H1 (cell line): ENCODE data around the gene LTF. TPM values are rescaled to one million over a fixed set of nuclear protein-coding genes. Genes with fewer than 3 reads are reported as not detected.
"Not testable (repeated sequence)": the region's sequence is repeated elsewhere in the genome, so short reads cannot be mapped to it uniquely, and the experiment has no call there.

Experiments
- CTCF ChIA-PET: fragments of 300-600 bp; sonication (Branson Sonifier 250); formaldehyde crosslinking; loops from one replicate; lab custom pipeline; 2021; ENCODE audit not compliant: partially characterized antibody; lab: Charles Lee
- POLR2A ChIA-PET: fragments of 300-600 bp; sonication (Branson Sonifier 250); formaldehyde crosslinking; loops from one replicate; lab custom pipeline; 2021; ENCODE audit warnings: inconsistent platforms; ENCODE audit not compliant: partially characterized antibody; lab: Charles Lee
- DNase-seq, 2 experiments: peaks; one replicate each; pipeline versions ENCODE4 v3.0.0 to v3.0.0-alpha.2; 2010 to 2022; ENCODE audit warnings: low spot score in 2 of 2, low read depth in 1 of 2, mixed read lengths in 1 of 2
- FAIRE-seq: peaks from 2 replicates; lab custom pipeline; 2011; peaks lifted over from hg19 to GRCh38; lab: Jason Lieb, UNC
- H2AFZ ChIP-seq: 2 replicates; pipeline ENCODE4 v1.8.1; 2012; ENCODE audit warnings: low read length, inconsistent platforms
- H2AK5ac ChIP-seq: 2 replicates; pipeline ENCODE4 v1.6.1; 2013; ENCODE audit warnings: low read depth, low read length
- H2BK120ac ChIP-seq: replicated peaks from 2 replicates; pipeline ENCODE3; 2013; ENCODE audit warnings: low read depth, low read length, inconsistent platforms
- H2BK12ac ChIP-seq: 2 replicates; pipeline ENCODE4 v1.6.1; 2013; ENCODE audit warnings: low read depth, low read length
- H2BK15ac ChIP-seq: 2 replicates; pipeline ENCODE4 v1.6.1; 2013; ENCODE audit warnings: low read length
- H2BK20ac ChIP-seq: 2 replicates; pipeline ENCODE4 v1.6.1; 2013; ENCODE audit warnings: low read length
- H2BK5ac ChIP-seq: 2 replicates; pipeline ENCODE4 v1.6.1; 2013; ENCODE audit warnings: low read depth, low read length
- H3K14ac ChIP-seq: 2 replicates; pipeline ENCODE4 v1.6.1; 2013; ENCODE audit warnings: inconsistent platforms; ENCODE audit not compliant: insufficient read length
- H3K18ac ChIP-seq: 2 replicates; pipeline ENCODE4 v1.6.1; 2013; ENCODE audit warnings: low read length; ENCODE audit errors: extremely low read depth
- H3K23ac ChIP-seq: 2 replicates; pipeline ENCODE4 v1.6.1; 2013; ENCODE audit warnings: inconsistent platforms; ENCODE audit not compliant: insufficient read length
- H3K23me2 ChIP-seq: 2 replicates; pipeline ENCODE4 v1.6.1; 2013; ENCODE audit warnings: low read depth, low read length
- H3K27ac ChIP-seq: 2 replicates; pipeline ENCODE4 v1.6.1; 2011; ENCODE audit warnings: low read depth, low read length, inconsistent platforms
- H3K27me3 ChIP-seq, 4 experiments: replicated peaks in 1 of 4; 1 replicate in 1 of 4; 2 replicates in 3 of 4; pipeline versions ENCODE4 v1.6.1 to v1.8.1; 2011 to 2013; ENCODE audit warnings: low read length in 3 of 4, mild to moderate bottlenecking in 3 of 4, inconsistent platforms in 2 of 4, mixed read lengths in 2 of 4, moderate library complexity in 1 of 4; ENCODE audit not compliant: control insufficient read depth in 3 of 4, insufficient read depth in 3 of 4; ENCODE audit errors: extremely low read depth in 1 of 4
- H3K36me3 ChIP-seq, 4 experiments: 2 replicates each; pipeline versions ENCODE4 v1.6.1 to v1.8.1; 2011 to 2013; ENCODE audit warnings: mild to moderate bottlenecking in 4 of 4, low read length in 3 of 4, moderate library complexity in 2 of 4, control low read depth in 1 of 4, inconsistent platforms in 1 of 4; ENCODE audit not compliant: insufficient read depth in 4 of 4, control insufficient read depth in 2 of 4
- H3K4ac ChIP-seq: replicated peaks from 2 replicates; pipeline ENCODE3; 2013; ENCODE audit warnings: low read length, low read depth, mixed read lengths, inconsistent platforms; ENCODE audit not compliant: insufficient read length
- H3K4me1 ChIP-seq, 4 experiments: replicated peaks in 1 of 4; 1 replicate in 1 of 4; 2 replicates in 3 of 4; pipeline versions ENCODE4 v1.6.1 to v1.8.1; 2011 to 2013; ENCODE audit warnings: low read length in 3 of 4, inconsistent platforms in 2 of 4, mixed read lengths in 1 of 4; ENCODE audit not compliant: insufficient read depth in 4 of 4, control insufficient read depth in 3 of 4
- H3K4me2 ChIP-seq, 2 experiments: 2 replicates each; pipeline versions ENCODE4 v1.6.1 to v1.8.1; 2011 to 2013; ENCODE audit warnings: low read depth in 2 of 2, low read length in 2 of 2, control low read depth in 1 of 2, inconsistent platforms in 1 of 2, mild to moderate bottlenecking in 1 of 2; ENCODE audit not compliant: insufficient read depth in 1 of 2
- H3K4me3 ChIP-seq, 4 experiments: fragments of 200-600, 300-600 bp in 1 of 4; sonication (generic), shearing (Covaris generic), sonication (Bioruptor Twin) in 1 of 4; 2 replicates each; pipeline versions ENCODE4 v1.5.1 to v1.8.1; 2011 to 2016; ENCODE audit warnings: low read length in 4 of 4, low read depth in 3 of 4, control low read depth in 2 of 4, inconsistent platforms in 2 of 4, mild to moderate bottlenecking in 2 of 4, mixed read lengths in 1 of 4, moderate library complexity in 1 of 4; ENCODE audit not compliant: insufficient read depth in 2 of 4; ENCODE audit errors: extremely low read depth in 1 of 4
- H3K56ac ChIP-seq: replicated peaks from 2 replicates; pipeline ENCODE3; 2013; ENCODE audit warnings: low read depth, mild to moderate bottlenecking, mixed read lengths, low read length, inconsistent platforms; ENCODE audit not compliant: insufficient read length
- H3K79me1 ChIP-seq: 2 replicates; pipeline ENCODE4 v1.6.1; 2013; ENCODE audit warnings: low read depth, low read length, control low read depth
- H3K79me2 ChIP-seq, 2 experiments: 2 replicates each; pipeline versions ENCODE4 v1.6.1 to v1.8.1; 2012 to 2013; ENCODE audit warnings: low read length in 2 of 2, mild to moderate bottlenecking in 2 of 2, inconsistent platforms in 1 of 2; ENCODE audit not compliant: insufficient read depth in 2 of 2, control insufficient read depth in 1 of 2
- H3K9ac ChIP-seq, 4 experiments: replicated peaks in 1 of 4; 1 replicate in 1 of 4; 2 replicates in 3 of 4; pipeline versions ENCODE4 v1.6.1 to v1.8.1; 2011 to 2013; ENCODE audit warnings: low read depth in 3 of 4, low read length in 3 of 4, control low read depth in 2 of 4, mild to moderate bottlenecking in 2 of 4, moderate library complexity in 2 of 4, inconsistent platforms in 1 of 4; ENCODE audit errors: extremely low read depth in 1 of 4
- H3K9me3 ChIP-seq, 2 experiments: 2 replicates each; pipeline versions ENCODE4 v1.6.1 to v1.8.1; 2012 to 2013; ENCODE audit warnings: mild to moderate bottlenecking in 2 of 2, moderate library complexity in 2 of 2, control low read depth in 1 of 2, inconsistent platforms in 1 of 2, low read depth in 1 of 2, low read length in 1 of 2, mixed read lengths in 1 of 2; ENCODE audit not compliant: insufficient read depth in 2 of 2
- H4K20me1 ChIP-seq, 2 experiments: replicated peaks in 1 of 2; 2 replicates each; pipeline versions ENCODE3 to v1.8.1; 2011 to 2013; ENCODE audit warnings: inconsistent platforms in 2 of 2, low read length in 2 of 2, mild to moderate bottlenecking in 1 of 2; ENCODE audit not compliant: insufficient read depth in 2 of 2, control insufficient read depth in 1 of 2
- H4K5ac ChIP-seq: 2 replicates; pipeline ENCODE4 v1.6.1; 2013; ENCODE audit warnings: low read length, low read depth, mixed read lengths, inconsistent platforms; ENCODE audit not compliant: insufficient read length
- H4K8ac ChIP-seq: 2 replicates; pipeline ENCODE4 v1.8.0; 2013; ENCODE audit warnings: mild to moderate bottlenecking, moderate library complexity, low read length, inconsistent platforms; ENCODE audit not compliant: insufficient read depth; ENCODE audit errors: extremely low read depth
- H4K91ac ChIP-seq: replicated peaks from 2 replicates; pipeline ENCODE3; 2013; ENCODE audit warnings: low read length, mixed read lengths, inconsistent platforms; ENCODE audit not compliant: insufficient read length
- RAD21 ChIP-seq, 2 experiments: IDR thresholded peaks in 1 of 2; conservative IDR thresholded peaks in 1 of 2; 2 replicates each; pipeline ENCODE4 v1.6.1; 2011; ENCODE audit warnings: low read depth in 2 of 2, low read length in 2 of 2, improper control_type of control experiment in 1 of 2, inconsistent platforms in 1 of 2, mild to moderate bottlenecking in 1 of 2, moderate library complexity in 1 of 2
- WGBS, 2 experiments: shearing (Covaris generic) in 1 of 2; methylation state at CpG; one replicate each; pipeline versions ENCODE4 v1.1.6 to v1.1.7; 2013 to 2015; ENCODE audit warnings: low lambda C conversion rate in 2 of 2, mixed read lengths in 2 of 2, inconsistent platforms in 1 of 2, low coverage in 1 of 2, missing lambda C conversion rate in 1 of 2; ENCODE audit not compliant: insufficient replicate concordance in 2 of 2, insufficient coverage in 1 of 2, insufficient read length in 1 of 2; ENCODE audit errors: extremely low coverage in 1 of 2, missing lambda C conversion rate in 1 of 2; 5-methylcytosine and 5-hydroxymethylcytosine counted together
- polyA plus RNA-seq, 7 experiments: library from polyadenylated mRNA; depleted of rRNA in 3 of 7; stranded (reverse) in 5 of 7; unstranded in 2 of 7; fragments of >200 nt in 5 of 7; fragments of 200-250 nt in 2 of 7; gene quantifications; 1 replicate in 5 of 7; 2 replicates in 1 of 7; 4 replicates in 1 of 7; pipeline versions ENCODE4 v1.2.1 to v1.2.3, GENCODE V29; 2011 to 2013; ENCODE audit warnings: missing spikeins in 2 of 7, mixed read lengths in 2 of 7
- total RNA-seq: library from RNA; stranded (reverse); fragmentation: NEBNext Ultra II Directional; extraction: Animal tissue kit (Norgen Biotek cat#: 25700); gene quantifications from 2 replicates; pipeline ENCODE4 v1.2.1, GENCODE V29; 2021
- TF ChIP-seq, protein P1 (sequence below), 3 experiments: IDR thresholded peaks; 1 replicate in 2 of 3; 2 replicates in 1 of 3; pipeline versions ENCODE4 v1.5.1 to v1.6.1; 2011; ENCODE audit warnings: low read length in 3 of 3, mild to moderate bottlenecking in 3 of 3, inconsistent platforms in 2 of 3, low read depth in 1 of 3, moderate library complexity in 1 of 3; ENCODE audit not compliant: insufficient read depth in 1 of 3; ENCODE audit errors: control extremely low read depth in 1 of 3

Gene LTF
- total and polyA plus RNA-seq, 2 of the 8 experiments (the other 6 are each of a cell fraction or from before 2014, with no cell fraction given) = 0.23 to 0.99 TPM

DNA sequence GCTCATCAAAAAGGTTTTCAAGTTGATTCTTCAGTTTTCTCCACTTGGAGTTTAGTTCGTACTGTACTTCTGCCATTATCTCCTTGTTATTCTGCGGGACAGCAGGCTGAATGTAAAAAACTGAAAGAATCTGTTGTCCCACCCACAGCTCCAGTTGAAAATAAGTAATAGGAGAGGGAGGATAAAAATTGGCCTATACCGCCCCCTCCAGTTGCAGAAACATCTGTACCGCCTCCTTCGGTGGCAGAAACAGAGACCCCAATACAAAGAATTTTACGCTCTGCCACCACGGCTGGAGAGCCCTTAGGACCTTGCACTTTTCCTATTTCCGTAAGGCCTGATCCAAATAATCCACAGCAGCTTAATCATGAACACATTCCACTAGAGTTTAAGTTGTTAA lies 37.3 kb downstream of the LTF start:
- H2AK5ac ChIP-seq, H3K4me3 ChIP-seq, H3K23ac ChIP-seq, H3K23me2 ChIP-seq, H4K91ac ChIP-seq, H3K4me1 ChIP-seq, H4K8ac ChIP-seq, H3K4ac ChIP-seq, H3K27me3 ChIP-seq, H3K27ac ChIP-seq, H2BK120ac ChIP-seq, H3K18ac ChIP-seq, H2BK20ac ChIP-seq, H3K79me1 ChIP-seq, POLR2A ChIA-PET, H3K36me3 ChIP-seq, H4K5ac ChIP-seq, H3K56ac ChIP-seq, H3K9me3 ChIP-seq, H4K20me1 ChIP-seq, H2BK5ac ChIP-seq, H2BK15ac ChIP-seq, H2BK12ac ChIP-seq, H3K9ac ChIP-seq, H3K4me2 ChIP-seq, DNase-seq, H3K14ac ChIP-seq, H3K79me2 ChIP-seq: not testable (repeated sequence)
- WGBS, 2 experiments = 65% methylated on average over 8 of the region's 8 CpGs; no CpG with 5 or more reads in 1 of the 2 experiments
- peak; percentile 52 for FAIRE-seq
- TF ChIP-seq RAD21 (IDR thresholded peaks at IDR 0.05 in 1 of 2, conservative IDR thresholded peaks at IDR 0.05 in 1 of 2; ENCODE audit: low read depth in 2 of 2, low read length in 2 of 2) = peak; percentile 57 to 65
- TF ChIP-seq, protein P1, sequence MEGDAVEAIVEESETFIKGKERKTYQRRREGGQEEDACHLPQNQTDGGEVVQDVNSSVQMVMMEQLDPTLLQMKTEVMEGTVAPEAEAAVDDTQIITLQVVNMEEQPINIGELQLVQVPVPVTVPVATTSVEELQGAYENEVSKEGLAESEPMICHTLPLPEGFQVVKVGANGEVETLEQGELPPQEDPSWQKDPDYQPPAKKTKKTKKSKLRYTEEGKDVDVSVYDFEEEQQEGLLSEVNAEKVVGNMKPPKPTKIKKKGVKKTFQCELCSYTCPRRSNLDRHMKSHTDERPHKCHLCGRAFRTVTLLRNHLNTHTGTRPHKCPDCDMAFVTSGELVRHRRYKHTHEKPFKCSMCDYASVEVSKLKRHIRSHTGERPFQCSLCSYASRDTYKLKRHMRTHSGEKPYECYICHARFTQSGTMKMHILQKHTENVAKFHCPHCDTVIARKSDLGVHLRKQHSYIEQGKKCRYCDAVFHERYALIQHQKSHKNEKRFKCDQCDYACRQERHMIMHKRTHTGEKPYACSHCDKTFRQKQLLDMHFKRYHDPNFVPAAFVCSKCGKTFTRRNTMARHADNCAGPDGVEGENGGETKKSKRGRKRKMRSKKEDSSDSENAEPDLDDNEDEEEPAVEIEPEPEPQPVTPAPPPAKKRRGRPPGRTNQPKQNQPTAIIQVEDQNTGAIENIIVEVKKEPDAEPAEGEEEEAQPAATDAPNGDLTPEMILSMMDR (IDR thresholded peaks at IDR 0.05; ENCODE audit: control extremely low read depth in 1 of 3, insufficient read depth in 1 of 3, low read depth in 1 of 3, low read length in 3 of 3) = peak in 2 of 3 experiments; percentile 41 to 56; a peak in 2 of 4 replicates
- 0 out of 2 replicates have a peak overlapping the region, but pooled peaks have one; percentile 1 for H2AFZ ChIP-seq
- CTCF ChIA-PET = interaction anchor here (0.6 to 4.6 kb wide), 23 partner anchors 8 to 489 kb away, joined by 3 to 31 read pairs (median 4); partner anchors contain the start of genes CCR5, CCR5AS and CCRL2
